Breast epithelium (tissue), 4 donors: ENCODE measurements around the gene ARMC12. TPM values are rescaled to one million over a fixed set of nuclear protein-coding genes. Genes with fewer than 3 reads are reported as not detected.

Experiments
- DNase-seq, 2 donors: peaks; one replicate each; pipeline ENCODE4 v3.0.0-alpha.2; 2019; ENCODE audit warnings: low spot score in 2 of 2
- H3K27ac ChIP-seq, 2 donors: fragments of 200-600 bp; sonication (generic) in 1 of 2; one replicate each; pipeline ENCODE4 v1.5.1; 2016 to 2019; ENCODE audit warnings: mild to moderate bottlenecking in 1 of 2
- H3K27me3 ChIP-seq, 2 donors: fragments of 200-600 bp; sonication (generic) in 1 of 2; one replicate each; pipeline versions ENCODE4 v1.5.1 to v1.6.0; 2017 to 2019; ENCODE audit warnings: control low read depth in 1 of 2, mild to moderate bottlenecking in 1 of 2
- H3K36me3 ChIP-seq: fragments of 200-600 bp; one replicate; pipeline ENCODE4 v1.5.1; 2019
- H3K4me1 ChIP-seq, 2 donors: fragments of 200-600 bp; sonication (generic); one replicate each; pipeline ENCODE4 v1.5.1; 2016 to 2019; ENCODE audit warnings: control low read depth in 1 of 2
- H3K4me3 ChIP-seq, 3 donors: fragments of 200-600 bp; sonication (generic); 1 replicate in 2 of 3; 2 replicates in 1 of 3; pipeline ENCODE4 v1.5.1; 2016 to 2019; ENCODE audit warnings: mild to moderate bottlenecking in 3 of 3, moderate library complexity in 2 of 3
- H3K9me3 ChIP-seq, 2 donors: fragments of 200-600 bp; sonication (generic) in 1 of 2; one replicate each; pipeline ENCODE4 v1.5.1; 2016 to 2019; ENCODE audit warnings: control low read depth in 1 of 2
- POLR2A ChIP-seq: fragments of 450-650 bp; IDR thresholded peaks from one replicate; pipeline ENCODE4 v1.6.1; 2016; ENCODE audit warnings: antibody characterized with exemption, mild to moderate bottlenecking, moderate library complexity
- POLR2AphosphoS5 ChIP-seq, 3 donors: sonication (generic); formaldehyde crosslinking; IDR thresholded peaks; one replicate each; pipeline ENCODE4 v1.6.1; 2017; ENCODE audit warnings: antibody characterized with exemption in 3 of 3
- intact Hi-C: fragments of 100-400 bp; cut with DNase I; formaldehyde crosslinking; loops from one replicate; pipeline ENCODE4 v1.15.1; 2023; ENCODE audit warnings: low total_unique reads
- total RNA-seq, 3 donors: library from RNA; depleted of rRNA; stranded (reverse); fragments of >200 nt; gene quantifications; one replicate each; pipeline ENCODE4 v1.1.0, GENCODE V29; 2016
- TF ChIP-seq, protein P1 (sequence below), 3 donors: fragments of 450-650 bp; IDR thresholded peaks; one replicate each; pipeline ENCODE4 v1.5.1; 2016 to 2017; ENCODE audit warnings: antibody characterized with exemption in 3 of 3, mild to moderate bottlenecking in 3 of 3, moderate library complexity in 3 of 3

Gene ARMC12
- total RNA-seq, 3 donors from 2014 or later = 0.29 to 1.4 (median 0.33) TPM

DNA sequence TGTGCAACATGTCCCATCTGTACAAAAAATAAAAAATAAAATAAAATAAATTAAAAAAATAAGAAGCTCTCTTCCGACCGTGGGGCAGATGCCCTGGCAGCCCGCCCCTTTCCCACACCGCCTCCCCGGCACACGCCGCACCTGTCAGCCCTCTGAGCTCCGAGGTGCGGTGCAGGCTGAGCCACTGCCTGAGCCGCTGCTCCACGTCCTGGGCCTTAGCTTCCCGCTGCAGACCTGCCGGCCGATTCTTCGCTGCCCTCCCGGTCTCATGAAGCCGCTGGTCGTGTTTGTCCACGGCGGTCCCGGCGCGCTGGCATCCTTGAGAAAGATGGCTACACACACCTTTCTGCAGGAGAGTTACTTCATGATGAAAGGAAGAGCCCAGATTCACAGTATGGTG lies 28.9 kb downstream of the ARMC12 start:
- Histone ChIP-seq H3K36me3 (no peaks in the 10 kb centered on the region), H3K27ac (no peak overlapping the region), H3K4me1 (no peaks in the 10 kb centered on the region), H3K9me3 (no peaks in the 10 kb centered on the region), H3K4me3 (no peak overlapping the region), H3K27me3 (peaks cover 0 to 8% of the 10 kb centered on the region in 2 donors)
- intact Hi-C loops = no loop called here
- no peak for TF ChIP-seq POLR2AphosphoS5 (IDR thresholded peaks at IDR 0.05)
- TF ChIP-seq POLR2A = no peak
- TF ChIP-seq, protein P1, sequence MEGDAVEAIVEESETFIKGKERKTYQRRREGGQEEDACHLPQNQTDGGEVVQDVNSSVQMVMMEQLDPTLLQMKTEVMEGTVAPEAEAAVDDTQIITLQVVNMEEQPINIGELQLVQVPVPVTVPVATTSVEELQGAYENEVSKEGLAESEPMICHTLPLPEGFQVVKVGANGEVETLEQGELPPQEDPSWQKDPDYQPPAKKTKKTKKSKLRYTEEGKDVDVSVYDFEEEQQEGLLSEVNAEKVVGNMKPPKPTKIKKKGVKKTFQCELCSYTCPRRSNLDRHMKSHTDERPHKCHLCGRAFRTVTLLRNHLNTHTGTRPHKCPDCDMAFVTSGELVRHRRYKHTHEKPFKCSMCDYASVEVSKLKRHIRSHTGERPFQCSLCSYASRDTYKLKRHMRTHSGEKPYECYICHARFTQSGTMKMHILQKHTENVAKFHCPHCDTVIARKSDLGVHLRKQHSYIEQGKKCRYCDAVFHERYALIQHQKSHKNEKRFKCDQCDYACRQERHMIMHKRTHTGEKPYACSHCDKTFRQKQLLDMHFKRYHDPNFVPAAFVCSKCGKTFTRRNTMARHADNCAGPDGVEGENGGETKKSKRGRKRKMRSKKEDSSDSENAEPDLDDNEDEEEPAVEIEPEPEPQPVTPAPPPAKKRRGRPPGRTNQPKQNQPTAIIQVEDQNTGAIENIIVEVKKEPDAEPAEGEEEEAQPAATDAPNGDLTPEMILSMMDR (IDR thresholded peaks at IDR 0.05) = no peak
- peak in 1 of 2 donors; percentile 38 for DNase-seq

DNA sequence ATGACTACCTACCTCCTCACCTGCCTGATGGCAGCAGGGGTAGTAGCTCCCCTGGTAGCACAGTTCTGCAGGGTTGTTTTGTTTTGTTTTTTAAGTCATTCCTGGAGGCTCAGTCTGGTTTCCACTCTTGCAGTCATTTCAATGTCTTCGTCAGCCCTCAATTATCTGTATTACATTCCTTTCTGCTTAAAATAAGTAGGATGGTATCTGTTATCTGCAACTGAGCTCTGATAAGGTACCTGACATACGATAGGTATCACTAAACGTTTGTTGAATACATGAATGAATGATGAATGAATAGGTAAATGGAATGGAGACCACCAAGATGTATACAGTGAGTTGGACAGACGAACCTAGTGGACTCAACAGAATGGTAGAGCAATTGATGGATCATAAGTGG lies 32.4 kb downstream of the ARMC12 start:
- no peak overlapping the region for H3K4me3 ChIP-seq
- intact Hi-C loops = no loop called here
- H3K27me3 ChIP-seq = peaks cover 0 to 1% of the 10 kb centered on the region in 2 donors
- TF ChIP-seq POLR2AphosphoS5 (IDR thresholded peaks at IDR 0.05) = no peak
- TF ChIP-seq POLR2A = no peak
- TF ChIP-seq, protein P1 (IDR thresholded peaks at IDR 0.05) = no peak
- no peak overlapping the region for H3K27ac ChIP-seq
- DNase-seq = no peak
- H3K4me1 ChIP-seq = no peaks in the 10 kb centered on the region
- no peaks in the 10 kb centered on the region for H3K36me3 ChIP-seq
- no peaks in the 10 kb centered on the region for H3K9me3 ChIP-seq

DNA sequence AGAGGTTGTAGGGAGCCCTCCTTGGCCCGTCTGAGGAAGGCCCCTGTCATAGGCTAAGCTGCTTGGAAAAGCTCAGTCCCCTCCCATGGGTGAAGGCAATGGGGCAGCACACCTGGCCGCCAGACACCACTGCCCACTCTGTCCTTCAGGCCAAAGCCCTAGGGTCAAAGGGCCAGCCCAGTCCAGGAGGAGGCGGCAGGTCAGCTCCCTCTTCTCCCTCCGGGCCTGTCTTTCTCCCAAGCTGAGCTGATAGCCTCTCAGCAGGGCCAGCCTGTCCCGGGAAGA lies 34.5 kb downstream of the ARMC12 start:
- no peak overlapping the region for H3K4me3 ChIP-seq
- no peaks in the 10 kb centered on the region for H3K4me1 ChIP-seq
- intact Hi-C loops = no loop called here
- H3K9me3 ChIP-seq = no peaks in the 10 kb centered on the region
- no peak overlapping the region for H3K27ac ChIP-seq
- no peaks in the 10 kb centered on the region for H3K36me3 ChIP-seq
- no peak for TF ChIP-seq POLR2A
- TF ChIP-seq, protein P1 (IDR thresholded peaks at IDR 0.05) = no peak
- TF ChIP-seq POLR2AphosphoS5 (IDR thresholded peaks at IDR 0.05) = no peak
- DNase-seq = peak in 1 of 2 donors; percentile 35
- H3K27me3 ChIP-seq = peaks cover 0 to 4% of the 10 kb centered on the region in 2 donors

DNA sequence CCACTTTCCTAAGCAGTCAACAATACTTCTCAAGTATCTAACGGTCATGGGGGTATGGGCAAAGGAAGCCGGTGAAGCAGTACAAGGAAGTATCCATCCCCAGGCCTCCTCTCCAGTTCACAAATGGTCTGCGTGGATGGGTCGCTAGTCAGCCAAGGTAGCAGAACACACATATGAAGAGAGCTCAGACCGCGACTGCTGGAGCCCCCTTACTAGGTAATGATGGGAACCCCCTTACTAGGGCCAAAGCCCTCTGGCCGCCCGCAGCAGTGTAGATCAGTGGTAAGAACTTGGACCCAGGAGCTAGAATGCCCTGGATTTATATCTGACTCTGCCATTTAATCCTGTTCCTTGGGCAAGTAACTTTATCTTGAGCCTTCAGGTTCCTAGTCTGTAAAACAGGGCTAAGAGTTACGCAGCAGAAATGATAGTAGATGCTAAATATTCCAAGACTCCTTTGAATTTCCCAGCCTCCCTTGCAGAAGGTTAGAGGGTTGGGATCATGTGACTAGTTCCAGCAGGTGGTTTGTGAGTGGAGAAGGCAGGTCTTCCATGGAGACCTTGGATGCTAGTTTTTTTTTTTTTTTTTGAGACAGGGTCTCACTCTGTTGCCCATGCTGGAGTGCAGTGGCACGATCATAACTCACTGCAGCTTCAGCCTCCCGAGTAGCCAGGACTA lies 37.4 kb downstream of the ARMC12 start:
- intact Hi-C loops = no loop called here
- peak in 1 of 2 donors; percentile 7 for DNase-seq
- Histone ChIP-seq H3K9me3 (no peaks in the 10 kb centered on the region), H3K4me3 (no peak overlapping the region), H3K4me1 (peaks cover 0 to 3% of the 10 kb centered on the region in 2 donors), H3K27me3 (peaks cover 0 to 4% of the 10 kb centered on the region in 2 donors), H3K36me3 (no peaks in the 10 kb centered on the region), H3K27ac (no peak overlapping the region)
- TF ChIP-seq, protein P1 (IDR thresholded peaks at IDR 0.05) = no peak
- TF ChIP-seq POLR2A (no peak), POLR2AphosphoS5 (IDR thresholded peaks at IDR 0.05) (no peak)

DNA sequence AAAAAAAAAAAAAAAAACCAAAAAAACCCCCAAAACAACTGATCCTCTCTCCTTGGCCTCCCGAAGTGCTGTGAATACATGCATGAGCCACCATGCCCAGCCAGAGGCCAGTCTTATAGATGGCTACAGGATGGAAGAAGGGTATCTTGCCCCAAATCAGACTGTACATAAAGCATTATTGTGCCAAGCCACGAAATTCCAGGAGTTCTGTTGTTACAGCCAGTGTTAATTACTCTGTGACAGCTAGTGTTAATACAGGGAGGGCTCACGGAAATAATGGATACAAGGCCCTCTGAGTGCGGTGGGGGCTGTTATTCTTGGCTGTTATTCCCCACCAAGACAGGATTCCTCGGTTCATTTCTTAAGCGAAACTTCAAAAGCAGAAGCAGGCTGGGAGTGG lies 38.2 kb downstream of the ARMC12 start:
- TF ChIP-seq, protein P1 (IDR thresholded peaks at IDR 0.05) = no peak
- TF ChIP-seq POLR2A = no peak
- TF ChIP-seq POLR2AphosphoS5 (IDR thresholded peaks at IDR 0.05) = no peak
- Histone ChIP-seq H3K4me1 (peaks cover 0 to 3% of the 10 kb centered on the region in 2 donors), H3K9me3 (no peaks in the 10 kb centered on the region), H3K36me3 (no peaks in the 10 kb centered on the region), H3K27me3 (peaks cover 0 to 4% of the 10 kb centered on the region in 2 donors), H3K27ac (no peak overlapping the region), H3K4me3 (no peak overlapping the region)
- intact Hi-C loops = no loop called here
- peak in 1 of 2 donors; percentile 9 for DNase-seq
